Measurements from ENCODE around the gene CSRP1. TPM values are rescaled to one million over a fixed set of nuclear protein-coding genes. Genes with fewer than 3 reads are reported as not detected.
"Not testable (repeated sequence)": the region's sequence is repeated elsewhere in the genome, so short reads cannot be mapped to it uniquely, and the experiment has no call there.

Gene CSRP1
- total and polyA plus RNA-seq, 9 of the 15 experiments (the other 6 are each of a cell fraction or from before 2014, with no cell fraction given), result 6.8 to 39.4 (median 23.7) TPM

- in situ Hi-C loops (cut with MboI); H3K4me1 ChIP-seq (replicated peaks in 1 of 2; ENCODE audit: control insufficient read depth in 2 of 2, insufficient read depth in 2 of 2, low read length in 2 of 2); H4K20me1 ChIP-seq (replicated peaks; ENCODE audit: control insufficient read depth, insufficient read depth, low read length); H3K36me3 ChIP-seq (ENCODE audit: control insufficient read depth, insufficient read depth, low read length); H3K9me1 ChIP-seq (ENCODE audit: control insufficient read depth, insufficient read depth, low read length); H3K9ac ChIP-seq (ENCODE audit: insufficient read depth in 1 of 2, low read depth in 2 of 2, low read length in 2 of 2); H3K9me3 ChIP-seq (replicated peaks; ENCODE audit: control insufficient read depth, insufficient read depth, low read depth, low read length); intact Hi-C loops (cut with micrococcal nuclease); BruUV-seq (replicated peaks); H2AFZ ChIP-seq (ENCODE audit: low read depth, low read length); FAIRE-seq; H3K27ac ChIP-seq (ENCODE audit: extremely low read depth, low read depth, low read length); H3K4me2 ChIP-seq (ENCODE audit: insufficient read depth, low read length); H3K27me3 ChIP-seq (ENCODE audit: control insufficient read depth in 2 of 2, insufficient read depth in 2 of 2, low read length in 2 of 2); CTCF ChIA-PET (ENCODE audit: low intra/inter-chr PET ratio); H3K79me2 ChIP-seq (ENCODE audit: control insufficient read depth, insufficient read depth, low read length); H3K4me3 ChIP-seq; TF ChIP-seq ATF3 (CRISPR knock-in tag; conservative IDR thresholded peaks at IDR 0.05): not testable (repeated sequence)
- TF ChIP-seq TCF3 (CRISPR knock-in tag; IDR thresholded peaks at IDR 0.05) (0 out of 2 replicates have a peak, but pooled peaks have one; percentile 16), CBFA2T3 (IDR thresholded peaks at IDR 0.05) (peak; percentile 54), ATF3 (IDR thresholded peaks at IDR 0.05) (peak; percentile 89), NFIC (IDR thresholded peaks at IDR 0.05) (peak; percentile 57), JUND (IDR thresholded peaks at IDR 0.05; ENCODE audit: borderline replicate concordance, low read depth, low read length) (peak; percentile 68), JUND (tag; IDR thresholded peaks at IDR 0.05; ENCODE audit: borderline replicate concordance, low read depth, low read length) (peak; percentile 43; the same call in 1 of the 3 replicates), ZNF431 (CRISPR knock-in tag; IDR thresholded peaks at IDR 0.05) (peak; percentile 97), RCOR1 (IDR thresholded peaks at IDR 0.05; ENCODE audit: borderline replicate concordance in 1 of 2, low read depth in 2 of 2, low read length in 2 of 2) (peak in 1 of 2 experiments; percentile 49; a peak in 1 of 4 replicates), ATF7 (IDR thresholded peaks at IDR 0.05) (peak; percentile 87), CREM (IDR thresholded peaks at IDR 0.05; ENCODE audit: low read depth) (0 out of 2 replicates have a peak, but pooled peaks have one; percentile 17), TAL1 (IDR thresholded peaks at IDR 0.05) (0 out of 2 replicates have a peak, but pooled peaks have one; percentile 4), TRIM24 (IDR thresholded peaks at IDR 0.05) (peak in 1 of 2 experiments; percentile 30; a peak in 2 of 4 replicates), ZFP36 (IDR thresholded peaks at IDR 0.05; ENCODE audit: low read depth, low read length, partially characterized antibody) (peak; percentile 9)
- DNase-seq (ENCODE audit: extremely low read depth in 1 of 4, low spot score in 3 of 4) (peak in 3 of 4 experiments; percentile 38 to 45 (median 39)), ATAC-seq (peak; percentile 62)
- 39% methylated on average over 3 of the region's 3 CpGs for WGBS (ENCODE audit: insufficient coverage, low coverage, missing lambda C conversion rate)
- POLR2A ChIA-PET, result interaction anchor here (1.6 kb wide), 1 partner anchor 11 kb away, joined by 4 read pairs; no protein-coding TSS in a partner anchor
Measured at GRCh38 chr1:201493026-201493656, 13.8 kb downstream of the CSRP1 start.
